Naive thymus-derived CD8-positive, alpha-beta T cell (primary cell): ENCODE results near the gene PTPN4. TPM values are rescaled to one million over a fixed set of nuclear protein-coding genes. Genes with fewer than 3 reads are reported as not detected.
A peak's percentile ranks its signal among the peaks of the same experiment; 100 is the strongest.

Source experiments
- ATAC-seq, 2 donors: fragments of 150-1000 bp; cut with Tn5 transposase in 1 of 2; sonication (Bioruptor Pico), chemical (Tn5 transposase) in 1 of 2; 1 replicate in 1 of 2; 2 replicates in 1 of 2; pipeline ENCODE4 v1.10.0; 2021; ENCODE audit warnings: mild to moderate bottlenecking in 2 of 2, moderate library complexity in 2 of 2
- POLR2A ChIA-PET: fragments of 350-600 bp; sonication (Branson Sonifier 250); formaldehyde crosslinking; loops from one replicate; lab custom pipeline; 2021; ENCODE audit warnings: antibody characterized with exemption; lab: Charles Lee
- DNase-seq, 10 donors: peaks; one replicate each; pipeline versions ENCODE4 v3.0.0 to v3.0.0-alpha.2; 2020 to 2022
- H3K27ac Mint-ChIP-seq, 10 donors: one replicate each; pipeline ENCODE4 v1.8.0; 2020 to 2022; ENCODE audit warnings: mild to moderate bottlenecking in 10 of 10, mixed read lengths in 10 of 10, moderate library complexity in 4 of 10, inconsistent platforms in 1 of 10
- H3K27me3 Mint-ChIP-seq, 5 donors: one replicate each; pipeline ENCODE4 v1.8.0; 2021 to 2022; ENCODE audit warnings: mixed read lengths in 5 of 5
- H3K36me3 Mint-ChIP-seq, 3 donors: one replicate each; pipeline ENCODE4 v1.8.0; 2020 to 2022; ENCODE audit warnings: mixed read lengths in 3 of 3, mild to moderate bottlenecking in 2 of 3, inconsistent platforms in 1 of 3
- H3K4me1 Mint-ChIP-seq, 4 donors: one replicate each; pipeline ENCODE4 v1.8.0; 2021 to 2022; ENCODE audit warnings: mixed read lengths in 4 of 4
- H3K4me3 Mint-ChIP-seq, 10 donors: one replicate each; pipeline ENCODE4 v1.8.0; 2020 to 2022; ENCODE audit warnings: mild to moderate bottlenecking in 10 of 10, mixed read lengths in 10 of 10, moderate library complexity in 6 of 10, inconsistent platforms in 1 of 10
- H3K9me3 Mint-ChIP-seq, 9 donors: one replicate each; pipeline ENCODE4 v1.8.0; 2020 to 2022; ENCODE audit warnings: mixed read lengths in 9 of 9, mild to moderate bottlenecking in 3 of 9, inconsistent platforms in 1 of 9, moderate library complexity in 1 of 9
- polyA plus RNA-seq, 3 donors: library from polyadenylated mRNA; unstranded; fragments of 300-500 nt; fragmentation: Illumina TruSeq; gene quantifications; one replicate each; pipeline ENCODE4 v1.2.3, GENCODE V29; 2021
- total RNA-seq, 8 experiments: library from RNA in 2 of 8; stranded (reverse) in 2 of 8; gene quantifications; one replicate each; pipeline ENCODE4 v1.2.3 and lab custom pipeline; 2021 to 2026

The PTPN4 gene
- total and polyA plus RNA-seq, 5 experiments from 2014 or later = 79.4 to 124 (median 111) TPM

DNA sequence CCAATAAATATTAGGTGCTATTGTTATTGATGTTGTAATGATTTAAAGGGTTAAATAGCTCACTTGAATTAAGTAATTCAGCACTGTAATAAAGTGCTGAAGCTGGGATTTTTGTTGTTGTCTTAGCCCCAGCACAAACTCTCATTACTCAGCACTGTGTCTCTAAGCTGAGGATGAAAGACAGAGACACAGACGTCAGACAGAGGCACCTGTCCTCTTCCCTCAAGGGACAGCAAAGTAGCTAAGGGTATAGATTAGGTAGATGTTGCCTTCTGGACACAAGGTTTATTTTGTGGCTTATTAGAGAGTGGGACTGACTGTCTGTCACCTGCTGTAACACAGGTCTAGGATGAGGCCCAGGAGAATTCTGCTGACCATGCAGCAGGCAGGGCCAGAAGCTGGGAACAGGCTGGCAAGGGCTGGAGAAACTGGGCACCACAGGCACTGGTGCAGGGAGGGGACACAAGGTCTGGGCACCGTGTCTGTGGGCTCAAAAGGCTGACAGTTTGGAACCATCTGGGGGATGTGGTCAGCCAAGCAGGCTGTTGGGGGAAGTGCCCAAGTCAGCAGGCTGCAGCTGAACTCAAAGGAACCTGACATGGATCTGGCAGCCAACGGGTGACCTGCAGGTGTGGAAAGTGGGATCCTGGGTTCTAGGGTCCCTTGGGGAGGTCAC lies 20.0 kb upstream of the PTPN4 start:
- POLR2A ChIA-PET = no interaction called here
- Mint-ChIP-seq H3K27ac (no peak overlapping the region), H3K9me3 (no peaks in the 10 kb centered on the region), H3K36me3 (no peaks in the 10 kb centered on the region), H3K4me1 (peaks cover 0 to 1% (median 0%) of the 10 kb centered on the region in 4 donors), H3K4me3 (no peak overlapping the region), H3K27me3 (peaks cover 0 to 6% (median 2%) of the 10 kb centered on the region in 5 donors)
- ATAC-seq (no peak), DNase-seq (no peak)

DNA sequence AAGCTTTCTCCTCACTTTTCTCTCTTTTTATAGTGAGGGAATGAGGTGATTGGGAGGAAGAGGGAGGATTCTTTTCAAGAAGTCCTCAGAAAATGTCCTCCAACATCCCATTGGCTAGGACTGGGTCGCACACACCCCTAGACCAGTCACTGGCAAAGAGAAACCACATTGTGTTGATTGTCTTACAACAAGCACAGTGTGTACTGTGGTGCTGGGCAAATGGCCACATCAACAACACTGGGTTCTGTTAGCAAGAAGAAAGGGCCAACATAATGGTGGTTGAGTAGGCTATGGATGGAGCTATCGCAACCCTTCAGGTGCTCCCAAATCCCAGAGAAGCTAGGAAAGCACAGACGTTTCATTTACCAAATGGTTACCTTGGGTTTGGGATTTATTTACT lies 18.7 kb upstream of the PTPN4 start:
- Mint-ChIP-seq H3K4me1 (peaks cover 0 to 1% (median 0%) of the 10 kb centered on the region in 4 donors), H3K9me3 (no peaks in the 10 kb centered on the region), H3K27ac (no peak overlapping the region), H3K4me3 (no peak overlapping the region), H3K27me3 (peaks cover 0 to 9% (median 3%) of the 10 kb centered on the region in 5 donors), H3K36me3 (no peaks in the 10 kb centered on the region)
- no peak for ATAC-seq
- POLR2A ChIA-PET = no interaction called here
- DNase-seq = no peak

DNA sequence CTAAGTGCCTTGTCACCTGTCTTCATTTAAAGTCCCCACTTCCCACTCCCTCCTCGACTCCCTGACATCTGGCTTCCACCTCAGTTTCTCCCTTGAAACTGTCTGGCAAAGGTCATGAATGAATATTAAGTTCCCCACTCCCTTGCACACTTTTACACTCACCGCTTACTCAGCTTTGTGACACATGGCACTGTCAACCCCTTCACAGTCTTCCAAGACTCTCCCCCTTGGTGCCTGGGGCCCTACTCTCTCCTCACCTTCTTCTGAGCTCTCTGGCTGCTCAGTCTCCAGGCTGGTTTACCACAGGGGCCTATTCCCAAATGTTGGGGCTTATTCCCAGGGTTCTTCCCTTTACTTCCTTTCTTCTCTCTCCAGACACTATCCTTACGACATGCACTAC lies 17.9 kb upstream of the PTPN4 start:
- no peaks in the 10 kb centered on the region for H3K36me3 Mint-ChIP-seq
- peaks cover 0 to 11% (median 3%) of the 10 kb centered on the region in 5 donors for H3K27me3 Mint-ChIP-seq
- no peaks in the 10 kb centered on the region for H3K9me3 Mint-ChIP-seq
- no peak overlapping the region for H3K4me3 Mint-ChIP-seq
- no peak overlapping the region for H3K27ac Mint-ChIP-seq
- H3K4me1 Mint-ChIP-seq = peaks cover 0 to 1% (median 0%) of the 10 kb centered on the region in 4 donors
- no peak for ATAC-seq
- POLR2A ChIA-PET = no interaction called here
- no peak for DNase-seq

DNA sequence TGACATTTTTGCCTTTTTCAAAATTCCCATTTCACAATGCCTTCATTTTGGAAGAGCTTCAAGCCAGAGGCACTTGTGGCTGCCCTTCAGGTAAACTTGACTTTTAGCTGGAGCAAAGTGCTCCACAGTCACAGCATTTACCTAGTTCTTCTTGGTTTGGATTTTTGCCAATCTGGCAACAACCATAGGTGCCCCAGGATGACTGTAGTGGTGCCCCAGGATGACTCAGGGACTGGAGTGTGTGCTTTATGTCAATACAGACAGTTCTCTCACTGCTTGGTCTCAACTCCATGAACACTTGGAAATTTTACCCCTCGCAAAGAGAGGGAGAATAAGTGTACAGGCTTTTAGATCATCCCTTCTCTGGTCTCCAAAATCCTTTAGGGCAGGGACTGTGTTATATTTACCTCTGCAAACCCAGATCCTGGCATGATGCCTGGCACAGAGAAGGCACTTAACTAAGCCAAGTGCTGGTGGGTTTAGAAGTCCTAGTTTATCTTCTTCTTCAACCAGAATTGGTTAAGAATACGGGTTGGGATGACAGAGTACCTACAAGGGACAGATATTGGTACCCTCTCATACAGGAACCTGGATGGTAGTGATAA lies 15.3 kb upstream of the PTPN4 start:
- Mint-ChIP-seq H3K9me3 (no peaks in the 10 kb centered on the region), H3K4me1 (peaks cover 0 to 1% (median 0%) of the 10 kb centered on the region in 4 donors), H3K27ac (no peak overlapping the region), H3K36me3 (no peaks in the 10 kb centered on the region), H3K4me3 (no peak overlapping the region), H3K27me3 (peaks cover 0 to 11% (median 3%) of the 10 kb centered on the region in 5 donors)
- no peak for ATAC-seq
- no peak for DNase-seq
- POLR2A ChIA-PET = no interaction called here

DNA sequence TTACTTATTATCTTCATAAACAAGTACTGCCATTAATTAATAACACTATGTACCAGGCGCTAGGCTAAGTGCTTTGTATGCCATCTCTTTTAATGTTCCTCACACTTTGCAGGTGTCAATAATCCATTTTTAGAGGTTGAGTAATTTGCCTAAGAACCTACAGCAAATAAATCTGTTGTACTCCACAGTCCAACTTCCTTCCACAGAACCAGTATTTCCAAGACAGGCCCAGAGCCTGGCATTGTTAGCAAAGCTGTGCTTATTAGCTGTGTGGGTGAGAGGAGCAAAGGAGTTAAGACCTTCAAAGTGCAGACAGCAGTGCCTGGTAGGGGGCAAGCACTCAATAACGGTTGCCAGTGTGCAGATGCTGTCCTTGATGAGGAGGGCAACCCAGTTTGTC lies 14.2 kb upstream of the PTPN4 start:
- peaks cover 0 to 1% (median 0%) of the 10 kb centered on the region in 4 donors for H3K4me1 Mint-ChIP-seq
- POLR2A ChIA-PET = no interaction called here
- H3K4me3 Mint-ChIP-seq = no peak overlapping the region
- ATAC-seq = no peak
- H3K9me3 Mint-ChIP-seq = no peaks in the 10 kb centered on the region
- peaks cover 0 to 11% (median 3%) of the 10 kb centered on the region in 5 donors for H3K27me3 Mint-ChIP-seq
- DNase-seq = no peak
- no peak overlapping the region for H3K27ac Mint-ChIP-seq
- no peaks in the 10 kb centered on the region for H3K36me3 Mint-ChIP-seq

DNA sequence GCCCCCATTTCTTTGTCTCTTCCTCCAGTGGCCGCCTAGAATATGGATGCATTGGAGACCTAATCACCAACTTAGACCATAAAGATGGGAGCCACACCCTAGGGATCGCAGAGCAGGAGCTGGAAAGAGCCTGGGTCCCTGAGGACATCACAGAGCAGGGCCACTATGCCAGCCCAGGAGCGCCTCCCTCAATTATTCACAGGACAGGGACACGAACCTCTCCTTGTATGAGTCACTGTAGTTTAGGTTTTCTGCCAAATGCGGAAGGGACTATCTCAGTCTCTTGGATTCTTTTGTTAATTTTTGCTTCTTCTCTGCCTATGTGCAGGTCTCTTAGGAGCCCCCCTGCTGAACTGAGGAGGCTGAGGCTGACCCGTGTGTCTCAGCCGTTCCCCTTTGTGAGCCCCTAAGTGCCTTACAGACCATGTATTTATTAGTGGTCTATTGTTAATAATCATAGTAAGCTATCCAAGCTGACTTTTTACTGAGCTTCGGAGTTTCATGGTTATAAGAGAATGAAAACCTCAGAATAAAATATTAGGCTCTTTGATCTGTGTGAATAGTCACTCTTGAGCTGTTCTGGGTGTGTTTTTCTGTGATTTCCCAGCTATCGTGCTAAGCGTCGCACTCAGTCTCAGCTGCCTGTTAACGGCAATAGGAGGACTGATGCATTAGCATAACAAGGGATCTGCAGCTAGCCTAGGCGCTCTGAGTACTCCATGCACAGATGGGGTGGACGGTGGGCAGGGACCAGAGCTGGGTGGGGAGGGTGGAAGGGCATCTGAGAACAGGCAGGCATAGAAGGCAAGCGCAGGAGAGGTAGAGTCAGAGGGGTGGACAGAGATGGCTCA lies 12.7 kb upstream of the PTPN4 start:
- POLR2A ChIA-PET = no interaction called here
- no peak for ATAC-seq
- H3K4me1 Mint-ChIP-seq = peaks cover 0 to 1% (median 0%) of the 10 kb centered on the region in 4 donors
- no peaks in the 10 kb centered on the region for H3K36me3 Mint-ChIP-seq
- DNase-seq = no peak
- H3K9me3 Mint-ChIP-seq = no peaks in the 10 kb centered on the region
- H3K4me3 Mint-ChIP-seq = no peak overlapping the region
- H3K27me3 Mint-ChIP-seq = peaks cover 0 to 11% (median 3%) of the 10 kb centered on the region in 5 donors
- no peak overlapping the region for H3K27ac Mint-ChIP-seq

DNA sequence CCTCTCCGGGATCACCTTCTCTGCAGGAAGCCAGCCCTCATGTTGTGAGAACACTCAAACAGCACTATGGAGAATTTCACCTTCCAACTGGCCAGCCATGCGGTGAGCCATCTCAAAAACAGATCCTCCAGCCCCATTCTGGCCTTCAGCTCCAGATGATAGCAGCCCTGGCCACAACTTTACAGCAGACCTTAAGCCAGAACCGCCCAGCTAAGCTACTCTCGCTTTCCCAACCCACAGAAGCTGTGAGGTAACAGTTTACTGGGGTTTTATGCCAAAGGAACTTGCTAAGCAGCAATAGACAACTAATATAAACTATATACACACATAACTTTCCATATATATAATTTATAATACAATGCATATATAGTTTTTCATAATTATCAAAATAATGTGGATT lies 11.6 kb upstream of the PTPN4 start:
- POLR2A ChIA-PET = no interaction called here
- Mint-ChIP-seq H3K4me1 (no peaks in the 10 kb centered on the region), H3K27ac (peak overlapping the region in 1 of 10 donors; percentile 61), H3K4me3 (no peak overlapping the region), H3K36me3 (no peaks in the 10 kb centered on the region), H3K9me3 (no peaks in the 10 kb centered on the region), H3K27me3 (peaks cover 0 to 9% (median 2%) of the 10 kb centered on the region in 5 donors)
- ATAC-seq (no peak), DNase-seq (no peak)

DNA sequence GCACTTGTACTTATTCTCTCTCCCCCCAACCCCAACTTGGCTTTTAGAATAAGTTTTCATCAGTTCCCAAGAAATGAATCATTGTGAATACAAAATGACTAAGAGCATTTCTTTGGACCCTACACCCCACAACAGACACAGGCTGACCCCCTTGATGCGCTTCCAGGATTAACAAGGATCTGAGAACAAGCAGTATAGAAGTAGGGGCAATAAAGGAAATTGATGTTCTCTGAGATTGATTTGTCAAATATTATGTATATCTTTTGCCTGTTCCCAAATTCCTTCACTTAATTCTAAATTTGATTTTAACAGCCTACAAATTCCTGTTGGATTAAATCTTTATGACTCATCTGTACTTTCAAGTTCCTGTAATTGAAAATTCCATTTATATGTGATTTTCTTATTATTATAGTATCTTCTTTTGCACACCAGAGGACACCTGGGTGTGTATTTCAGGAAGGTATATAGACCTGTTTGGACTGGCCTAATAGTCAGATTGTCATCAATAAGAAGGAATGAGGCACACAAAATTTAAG lies 10.2 kb upstream of the PTPN4 start:
- no peak overlapping the region for H3K4me3 Mint-ChIP-seq
- POLR2A ChIA-PET = interaction anchor here (0.6 kb wide), 1 partner anchor 378 kb away, joined by 3 read pairs; no protein-coding TSS in a partner anchor
- H3K27me3 Mint-ChIP-seq = peaks cover 0 to 9% (median 2%) of the 10 kb centered on the region in 5 donors
- ATAC-seq (no peak), DNase-seq (no peak)
- no peaks in the 10 kb centered on the region for H3K36me3 Mint-ChIP-seq
- peak overlapping the region in 1 of 10 donors; percentile 63 for H3K27ac Mint-ChIP-seq
- H3K4me1 Mint-ChIP-seq = peaks cover 0 to 6% (median 6%) of the 10 kb centered on the region in 4 donors
- H3K9me3 Mint-ChIP-seq = no peaks in the 10 kb centered on the region

DNA sequence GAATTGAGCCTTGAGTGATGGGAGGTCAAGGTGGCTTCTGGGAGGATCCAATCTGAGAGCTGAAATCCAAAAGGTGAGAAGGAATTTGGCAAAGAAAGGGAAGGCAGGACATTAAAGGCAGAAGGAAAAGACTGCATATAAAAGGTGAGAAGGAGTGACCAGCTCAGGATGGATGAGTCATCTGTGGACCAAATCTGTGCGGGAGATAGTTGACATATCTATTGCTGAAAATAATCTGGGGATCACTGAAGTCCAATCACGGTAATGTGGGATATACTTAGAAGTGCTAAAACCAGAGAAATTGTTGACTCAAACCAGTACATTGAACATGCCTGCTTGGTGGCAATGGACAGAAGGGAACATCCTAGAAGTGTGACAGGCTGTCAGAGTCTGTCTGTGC lies 8.0 kb upstream of the PTPN4 start:
- ATAC-seq (no peak), DNase-seq (no peak)
- H3K9me3 Mint-ChIP-seq = no peaks in the 10 kb centered on the region
- no peak overlapping the region for H3K4me3 Mint-ChIP-seq
- H3K36me3 Mint-ChIP-seq = no peaks in the 10 kb centered on the region
- no peaks in the 10 kb centered on the region for H3K27me3 Mint-ChIP-seq
- POLR2A ChIA-PET = no interaction called here
- H3K27ac Mint-ChIP-seq = peak overlapping the region in 1 of 10 donors; percentile 7
- H3K4me1 Mint-ChIP-seq = peaks cover 0 to 6% (median 6%) of the 10 kb centered on the region in 4 donors

DNA sequence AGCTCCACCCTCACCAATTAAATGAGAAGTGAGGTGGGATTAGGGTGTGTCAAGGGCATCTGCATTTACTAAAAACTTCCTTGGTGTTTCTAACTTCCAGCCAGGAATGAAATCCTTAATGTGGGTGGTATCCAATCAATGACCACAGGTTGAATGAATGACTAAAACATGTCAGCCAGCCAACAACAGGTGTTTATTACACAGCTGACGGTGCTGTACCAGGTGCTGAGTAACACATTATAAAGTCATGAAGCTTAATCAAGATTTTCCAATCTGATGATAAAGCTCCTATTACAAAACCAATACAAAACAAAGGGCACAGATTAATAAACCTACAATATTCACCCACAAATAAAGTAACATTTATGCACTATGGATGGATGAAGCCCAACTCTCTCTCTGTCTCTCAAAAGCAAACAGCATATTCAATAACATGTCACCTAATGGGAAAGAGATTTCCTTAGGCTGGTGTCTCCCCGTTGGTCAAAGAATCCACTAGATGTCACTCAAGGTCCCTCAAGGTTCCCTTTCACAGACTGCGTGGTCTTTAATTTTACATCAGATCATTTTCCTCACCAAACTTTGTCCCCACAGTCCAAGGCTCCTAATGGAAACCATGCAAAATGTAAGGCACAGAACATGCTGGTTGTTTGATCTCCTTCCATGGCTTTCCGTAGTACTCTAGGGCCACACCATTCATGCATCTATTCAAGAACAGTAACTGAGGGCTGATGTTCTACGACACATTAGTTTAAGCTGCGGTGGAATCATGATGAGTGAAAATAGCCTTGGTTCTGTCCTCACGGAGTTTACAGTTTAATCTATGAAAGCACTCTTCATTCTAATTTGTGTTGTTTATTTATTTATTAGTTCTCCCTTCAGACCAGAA lies 6.4 kb upstream of the PTPN4 start:
- Mint-ChIP-seq H3K9me3 (no peaks in the 10 kb centered on the region), H3K36me3 (no peaks in the 10 kb centered on the region)
- POLR2A ChIA-PET = interaction anchor here (0.5 to 0.7 kb wide), 3 partner anchors 72 to 423 kb away, joined by 3 to 4 read pairs (median 3); no protein-coding TSS in a partner anchor

DNA sequence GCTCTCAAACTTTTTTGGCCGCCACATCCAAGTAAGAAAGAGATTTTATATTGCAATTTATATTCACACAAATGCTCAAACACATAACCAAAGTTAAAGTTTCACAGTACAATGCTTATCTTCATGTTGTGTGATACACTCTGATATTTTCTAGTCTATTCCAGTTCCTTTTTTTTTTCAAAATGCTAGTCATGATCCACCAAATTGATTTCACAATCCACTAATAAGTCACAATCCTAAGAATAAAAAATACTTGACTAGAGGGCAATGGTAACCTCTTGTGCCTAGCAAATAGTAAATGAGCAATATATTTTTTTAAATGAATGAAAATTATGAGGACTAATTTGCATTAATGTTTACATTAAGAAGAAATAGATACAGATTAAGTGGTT lies 5.8 kb upstream of the PTPN4 start:
- Mint-ChIP-seq H3K27ac (no peak overlapping the region), H3K27me3 (no peaks in the 10 kb centered on the region), H3K4me3 (no peak overlapping the region), H3K4me1 (peaks cover 5 to 15% (median 12%) of the 10 kb centered on the region in 4 donors), H3K9me3 (no peaks in the 10 kb centered on the region), H3K36me3 (no peaks in the 10 kb centered on the region)
- no peak for ATAC-seq
- no peak for DNase-seq
- POLR2A ChIA-PET = interaction anchor here (0.6 to 0.7 kb wide), 2 partner anchors 421 to 423 kb away, joined by 3 to 4 read pairs; no protein-coding TSS in a partner anchor

More for the DNA sequence above, 6.4 kb upstream of the PTPN4 start:
- Mint-ChIP-seq H3K27ac (peak overlapping the region in 2 of 10 donors; percentile 0 to 52), H3K4me1 (peaks cover 0 to 9% (median 7%) of the 10 kb centered on the region in 4 donors), H3K4me3 (no peak overlapping the region), H3K27me3 (no peaks in the 10 kb centered on the region)
- DNase-seq = peak in 9 of 10 donors; percentile 15 to 71 (median 46)
- ATAC-seq = peak; percentile 86 to 95
